ENCODE data around the gene CD93. TPM values are rescaled to one million over a fixed set of nuclear protein-coding genes. Genes with fewer than 3 reads are reported as not detected.

The CD93 gene
- total RNA-seq, 1 donor from 2014 or later = 3.4 TPM

GRCh38 chr20:23033918-23034317 lies 52.2 kb downstream of the CD93 start:
- no peak overlapping the region for H3K4me3 Mint-ChIP-seq (ENCODE audit: unreplicated experiment)
- H3K27ac Mint-ChIP-seq (ENCODE audit: unreplicated experiment) = no peak overlapping the region
- no peak for DNase-seq (ENCODE audit: low spot score)
- no peak for TF ChIP-seq CTCF (IDR thresholded peaks at IDR 0.05)
- peaks cover 11% of the 10 kb centered on the region for H3K4me1 Mint-ChIP-seq (ENCODE audit: low read depth)
- no peaks in the 10 kb centered on the region for H3K36me3 Mint-ChIP-seq (ENCODE audit: low read depth)
- peaks cover 3% of the 10 kb centered on the region for H3K27me3 Mint-ChIP-seq (ENCODE audit: low read depth)
- H3K9me3 Mint-ChIP-seq (ENCODE audit: low read depth) = no peaks in the 10 kb centered on the region

DNA sequence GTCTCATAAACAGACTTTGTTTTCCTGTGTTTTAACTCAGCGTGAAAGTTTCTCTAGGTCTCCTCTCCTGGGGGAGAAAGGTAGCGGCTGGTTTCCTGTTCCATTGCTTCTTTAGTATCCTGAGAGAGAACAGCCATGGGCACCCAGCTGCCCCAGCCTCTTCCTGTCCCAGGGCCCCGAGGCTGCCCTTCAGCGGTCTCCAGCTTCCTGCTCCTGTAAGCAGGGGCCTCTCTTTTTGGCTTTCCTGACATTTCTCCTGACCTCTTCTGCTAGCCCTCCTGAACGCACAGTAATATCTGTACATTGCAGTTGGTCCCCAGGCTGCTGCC lies 53.4 kb downstream of the CD93 start:
- no peak for TF ChIP-seq CTCF (IDR thresholded peaks at IDR 0.05)
- no peaks in the 10 kb centered on the region for H3K36me3 Mint-ChIP-seq (ENCODE audit: low read depth)
- H3K4me3 Mint-ChIP-seq (ENCODE audit: unreplicated experiment) = no peak overlapping the region
- H3K4me1 Mint-ChIP-seq (ENCODE audit: low read depth) = peaks cover 8% of the 10 kb centered on the region
- no peak overlapping the region for H3K27ac Mint-ChIP-seq (ENCODE audit: unreplicated experiment)
- H3K9me3 Mint-ChIP-seq (ENCODE audit: low read depth) = no peaks in the 10 kb centered on the region
- peaks cover 3% of the 10 kb centered on the region for H3K27me3 Mint-ChIP-seq (ENCODE audit: low read depth)
- no peak for DNase-seq (ENCODE audit: low spot score)

DNA sequence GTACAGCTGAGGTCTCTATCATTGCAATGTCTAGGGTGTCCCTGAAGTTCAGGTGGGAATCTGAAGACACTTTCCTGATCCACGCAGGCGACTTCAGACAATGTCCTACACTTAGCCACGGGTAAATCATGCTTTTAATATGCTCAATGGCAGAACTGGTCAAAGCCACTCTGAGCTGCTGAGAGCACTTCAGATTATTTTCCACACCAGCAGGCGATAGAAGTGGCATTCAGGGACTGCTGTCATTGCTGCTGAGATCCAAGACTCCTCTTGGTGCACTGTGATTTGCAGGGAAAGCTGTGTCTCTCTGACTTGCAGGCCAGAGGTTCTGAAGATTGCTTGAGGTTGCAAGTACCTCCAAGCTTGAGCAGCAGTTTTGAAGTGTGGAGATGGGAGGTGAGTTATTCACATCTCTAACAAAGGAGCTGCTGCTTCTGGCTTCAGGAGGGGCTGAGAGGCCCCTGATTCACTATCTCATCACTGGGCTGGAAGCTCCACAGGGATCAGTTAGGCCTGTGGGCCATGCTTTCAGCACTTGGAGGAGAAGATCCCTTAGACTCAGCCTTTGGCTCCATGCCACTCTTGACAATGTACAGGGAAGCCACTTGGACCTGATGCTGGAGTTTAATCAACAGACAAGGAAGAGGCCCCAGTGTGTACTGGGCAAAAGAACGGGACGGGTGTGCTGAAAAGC lies 53.9 kb downstream of the CD93 start:
- no peak for TF ChIP-seq CTCF (IDR thresholded peaks at IDR 0.05)
- no peak for DNase-seq (ENCODE audit: low spot score)
- H3K4me1 Mint-ChIP-seq (ENCODE audit: low read depth) = peaks cover 7% of the 10 kb centered on the region
- H3K27ac Mint-ChIP-seq (ENCODE audit: unreplicated experiment) = no peak overlapping the region
- H3K27me3 Mint-ChIP-seq (ENCODE audit: low read depth) = peaks cover 3% of the 10 kb centered on the region
- no peaks in the 10 kb centered on the region for H3K9me3 Mint-ChIP-seq (ENCODE audit: low read depth)
- no peak overlapping the region for H3K4me3 Mint-ChIP-seq (ENCODE audit: unreplicated experiment)
- no peaks in the 10 kb centered on the region for H3K36me3 Mint-ChIP-seq (ENCODE audit: low read depth)

- Mint-ChIP-seq H3K4me3 (ENCODE audit: unreplicated experiment) (no peak overlapping the region), H3K27me3 (ENCODE audit: low read depth) (peaks cover 3% of the 10 kb centered on the region), H3K4me1 (ENCODE audit: low read depth) (no peaks in the 10 kb centered on the region), H3K36me3 (ENCODE audit: low read depth) (no peaks in the 10 kb centered on the region), H3K9me3 (ENCODE audit: low read depth) (no peaks in the 10 kb centered on the region), H3K27ac (ENCODE audit: unreplicated experiment) (no peak overlapping the region)
- DNase-seq (ENCODE audit: low spot score) = no peak
- no peak for TF ChIP-seq CTCF (IDR thresholded peaks at IDR 0.05)
Measured at GRCh38 chr20:23031346-23031745, 54.8 kb downstream of the CD93 start.

Other genes starting within 250 kb of the CD93 start
- gene SSTR4, start 51.0 kb downstream of the CD93 start, total RNA-seq = 0.33 TPM in 1 of 3 replicates, not detected in the others
- 8.0 to 38.2 TPM (median 37.5 TPM) in 3 replicates for gene THBD, start 36.7 kb downstream of the CD93 start, total RNA-seq